IMR-90 (cell line): ENCODE results near the gene PEX11G. TPM values are rescaled to one million over a fixed set of nuclear protein-coding genes. Genes with fewer than 3 reads are reported as not detected.
A peak's percentile ranks its signal among the peaks of the same experiment; 100 is the strongest.

Source experiments
- ATAC-seq: fragments of 200-7000 bp; cut with Tn5 transposase; 2 replicates; pipeline ENCODE4 v1.9.1; 2020; ENCODE audit warnings: low read depth, mild to moderate bottlenecking, moderate library complexity
- BruUV-seq: library from RNA; stranded (reverse); fragments of 400-500 nt; replicated peaks from 2 replicates; lab custom pipeline; 2021; lab: Mats Ljungman, UMichigan
- CTCF ChIA-PET: fragments of 300-600 bp; formaldehyde crosslinking; extraction: SDS; loops from one replicate; lab custom pipeline; 2021; ENCODE audit warnings: antibody characterized with exemption; lab: Yijun Ruan, JAX
- POLR2A ChIA-PET: fragments of 300-600 bp; sonication (Branson Sonifier 250); formaldehyde crosslinking; loops from one replicate; lab custom pipeline; 2022; ENCODE audit warnings: antibody characterized with exemption; ENCODE audit not compliant: unreplicated experiment; lab: Charles Lee
- DNase-seq: peaks from one replicate; pipeline ENCODE4 v3.0.0; 2013
- H2AFZ ChIP-seq: replicated peaks from 2 replicates; pipeline ENCODE3; 2013; ENCODE audit warnings: low read length, mild to moderate bottlenecking; ENCODE audit not compliant: poor library complexity
- H2AK5ac ChIP-seq: 2 replicates; pipeline ENCODE4 v1.6.1; 2013; ENCODE audit warnings: low read depth, low read length, inconsistent platforms
- H2AK9ac ChIP-seq: replicated peaks from 2 replicates; pipeline ENCODE3; 2013; ENCODE audit warnings: mild to moderate bottlenecking, low read depth, low read length, moderate library complexity; ENCODE audit not compliant: poor library complexity
- H2BK120ac ChIP-seq: 2 replicates; pipeline ENCODE4 v1.6.1; 2013; ENCODE audit warnings: low read depth, low read length, inconsistent platforms
- H2BK15ac ChIP-seq: 3 replicates; pipeline ENCODE4 v1.6.1; 2013; ENCODE audit warnings: low read depth, low read length, inconsistent platforms
- H2BK20ac ChIP-seq: 2 replicates; pipeline ENCODE4 v1.6.1; 2013; ENCODE audit warnings: low read depth, mild to moderate bottlenecking, inconsistent platforms, low read length, moderate library complexity
- H2BK5ac ChIP-seq: 2 replicates; pipeline ENCODE4 v1.6.1; 2013; ENCODE audit warnings: mild to moderate bottlenecking, low read depth, low read length, inconsistent platforms; ENCODE audit not compliant: poor library complexity, severe bottlenecking
- H3K14ac ChIP-seq: replicated peaks from 2 replicates; pipeline ENCODE4 v1.6.1; 2013; ENCODE audit warnings: low read depth, low read length, inconsistent platforms
- H3K18ac ChIP-seq: 2 replicates; pipeline ENCODE4 v1.6.1; 2013; ENCODE audit warnings: low read depth, low read length, control low read depth
- H3K23ac ChIP-seq: 2 replicates; pipeline ENCODE4 v1.6.1; 2013; ENCODE audit warnings: low read depth, low read length, inconsistent platforms
- H3K27ac ChIP-seq: 2 replicates; pipeline ENCODE4 v1.5.1; 2013; ENCODE audit warnings: mild to moderate bottlenecking, control low read depth, low read length; ENCODE audit not compliant: insufficient read depth
- H3K27me3 ChIP-seq: 2 replicates; pipeline ENCODE4 v1.6.1; 2013; ENCODE audit warnings: low read length; ENCODE audit not compliant: control insufficient read depth, insufficient read depth
- H3K36me3 ChIP-seq: 2 replicates; pipeline ENCODE4 v1.6.1; 2013; ENCODE audit warnings: low read length, mixed read lengths; ENCODE audit not compliant: control insufficient read depth, insufficient read depth
- H3K4ac ChIP-seq: 2 replicates; pipeline ENCODE4 v1.6.1; 2013; ENCODE audit warnings: low read depth, low read length, inconsistent platforms
- H3K4me1 ChIP-seq: 2 replicates; pipeline ENCODE4 v1.6.1; 2013; ENCODE audit warnings: low read length, mixed read lengths; ENCODE audit not compliant: control insufficient read depth, insufficient read depth
- H3K4me2 ChIP-seq: 2 replicates; pipeline ENCODE4 v1.6.1; 2013; ENCODE audit warnings: low read depth, mild to moderate bottlenecking, control low read depth, low read length, moderate library complexity
- H3K4me3 ChIP-seq: 2 replicates; pipeline ENCODE4 v1.5.1; 2013; ENCODE audit warnings: low read depth, mild to moderate bottlenecking, control low read depth, low read length, moderate library complexity; ENCODE audit not compliant: insufficient read depth
- H3K56ac ChIP-seq: 2 replicates; pipeline ENCODE4 v1.6.1; 2013; ENCODE audit warnings: low read length, inconsistent platforms; ENCODE audit not compliant: insufficient read depth; ENCODE audit errors: extremely low read depth
- H3K79me1 ChIP-seq, 2 experiments: 2 replicates each; pipeline ENCODE4 v1.6.1; 2013; ENCODE audit warnings: low read length in 2 of 2, inconsistent platforms in 1 of 2, low read depth in 1 of 2
- H3K9ac ChIP-seq: 2 replicates; pipeline ENCODE4 v1.6.1; 2013; ENCODE audit warnings: low read depth, low read length, control low read depth
- H3K9me1 ChIP-seq: 2 replicates; pipeline ENCODE4 v1.6.1; 2013; ENCODE audit warnings: low read length, inconsistent platforms; ENCODE audit not compliant: insufficient read depth
- H3K9me3 ChIP-seq: 2 replicates; pipeline ENCODE4 v1.6.1; 2013; ENCODE audit warnings: low read length; ENCODE audit not compliant: control insufficient read depth, insufficient read depth
- H4K20me1 ChIP-seq: 2 replicates; pipeline ENCODE4 v1.6.1; 2013; ENCODE audit warnings: low read length, inconsistent platforms; ENCODE audit not compliant: insufficient read depth
- H4K5ac ChIP-seq: 2 replicates; pipeline ENCODE4 v1.6.1; 2013; ENCODE audit warnings: mild to moderate bottlenecking, low read depth, low read length, control low read depth
- H4K8ac ChIP-seq, 2 experiments: 2 replicates each; pipeline ENCODE4 v1.6.1; 2013; ENCODE audit warnings: low read depth in 2 of 2, low read length in 2 of 2, control low read depth in 1 of 2, inconsistent platforms in 1 of 2
- H4K91ac ChIP-seq: 2 replicates; pipeline ENCODE4 v1.6.1; 2013; ENCODE audit warnings: low read depth, low read length, inconsistent platforms; ENCODE audit not compliant: insufficient read depth
- BHLHE40 ChIP-seq: fragments of 150-350 bp; IDR thresholded peaks from 2 replicates; pipeline ENCODE4 v1.6.1; 2016; ENCODE audit warnings: mild to moderate bottlenecking, low read depth, low read length
- CEBPB ChIP-seq: IDR thresholded peaks from 2 replicates; pipeline ENCODE4 v1.6.1; 2012; ENCODE audit warnings: low read depth, low read length, improper control_type of control experiment
- CHD1 ChIP-seq: IDR thresholded peaks from 2 replicates; pipeline ENCODE4 v1.6.1; 2012; ENCODE audit warnings: low read depth, low read length, improper control_type of control experiment
- ELK1 ChIP-seq: fragments of 150-350 bp; IDR thresholded peaks from 2 replicates; pipeline ENCODE4 v1.6.1; 2016; ENCODE audit warnings: low read depth, mild to moderate bottlenecking, low read length, moderate library complexity, borderline replicate concordance
- FOS ChIP-seq: fragments of 150-350 bp; IDR thresholded peaks from 2 replicates; pipeline ENCODE4 v1.6.1; 2016; ENCODE audit warnings: low read depth, low read length
- MAFK ChIP-seq: IDR thresholded peaks from 2 replicates; pipeline ENCODE4 v1.6.1; 2012; ENCODE audit warnings: low read depth, low read length, improper control_type of control experiment
- MAZ ChIP-seq: IDR thresholded peaks from 2 replicates; pipeline ENCODE4 v1.6.1; 2012; ENCODE audit warnings: low read depth, mild to moderate bottlenecking, low read length, improper control_type of control experiment, moderate library complexity, borderline replicate concordance
- MXI1 ChIP-seq: IDR thresholded peaks from 2 replicates; pipeline ENCODE4 v1.6.1; 2012; ENCODE audit warnings: low read depth, mild to moderate bottlenecking, low read length, moderate library complexity, borderline replicate concordance
- NFE2L2 ChIP-seq: fragments of 150-350 bp; IDR thresholded peaks from 2 replicates; pipeline ENCODE4 v1.6.1; 2016; ENCODE audit warnings: low read depth, mild to moderate bottlenecking, low read length
- POLR2A ChIP-seq: IDR thresholded peaks from 2 replicates; pipeline ENCODE4 v1.6.1; 2012; ENCODE audit warnings: mild to moderate bottlenecking, low read depth, low read length
- RAD21 ChIP-seq: IDR thresholded peaks from 2 replicates; pipeline ENCODE4 v1.6.1; 2012; ENCODE audit warnings: low read length, improper control_type of control experiment
- RCOR1 ChIP-seq: IDR thresholded peaks from 2 replicates; pipeline ENCODE4 v1.6.1; 2012; ENCODE audit warnings: mild to moderate bottlenecking, low read length, improper control_type of control experiment; ENCODE audit not compliant: insufficient replicate concordance
- RFX5 ChIP-seq: IDR thresholded peaks from 2 replicates; pipeline ENCODE4 v1.8.0; 2012; ENCODE audit warnings: low read depth, mild to moderate bottlenecking, low read length, moderate library complexity
- SMC3 ChIP-seq: fragments of 150-350 bp; IDR thresholded peaks from 2 replicates; pipeline ENCODE4 v1.6.1; 2016; ENCODE audit warnings: low read depth, mild to moderate bottlenecking, antibody characterized with exemption, low read length, moderate library complexity
- USF2 ChIP-seq: fragments of 150-350 bp; IDR thresholded peaks from 2 replicates; pipeline ENCODE4 v1.6.1; 2017; ENCODE audit warnings: mild to moderate bottlenecking, antibody characterized with exemption, low read length, low read depth
- WGBS, 2 experiments: methylation state at CpG; one replicate each; pipeline versions ENCODE4 v1.1.5 to v1.1.7; 2013; ENCODE audit warnings: missing lambda C conversion rate in 2 of 2; ENCODE audit not compliant: insufficient read length in 1 of 2; ENCODE audit errors: extremely low coverage in 2 of 2; 5-methylcytosine and 5-hydroxymethylcytosine counted together
- dilution Hi-C: fragments of 300-500 bp; cut with HindIII; formaldehyde crosslinking; loops from one replicate; pipeline ENCODE4 v1.14.3; 2018; ENCODE audit warnings: low sequenced_read_pairs; ENCODE audit not compliant: unreplicated experiment
- in situ Hi-C: fragments of 300-500 bp; cut with MboI; formaldehyde crosslinking; loops from 3 replicates; pipeline ENCODE4 v1.14.3; 2019; ENCODE audit warnings: low sequenced_read_pairs, inconsistent platforms, mixed read lengths
- intact Hi-C: fragments of 100-400 bp; cut with micrococcal nuclease; formaldehyde crosslinking; loops from 2 replicates; pipeline ENCODE4 v1.10.0; 2022
- polyA plus RNA-seq, 3 experiments: library from polyadenylated mRNA; depleted of rRNA; stranded (reverse); fragments of >200 nt; gene quantifications; 2 replicates each; pipeline ENCODE4 v1.2.3, GENCODE V29; 2012; ENCODE audit warnings: low replicate concordance in 1 of 3
- total RNA-seq: library from RNA; depleted of rRNA; stranded (reverse); fragments of >200 nt; gene quantifications from 2 replicates; pipeline ENCODE4 v1.2.3, GENCODE V29; 2012
- TF ChIP-seq, protein P1 (sequence below): conservative IDR thresholded peaks from 2 replicates; pipeline ENCODE4 v1.5.1; 2012; ENCODE audit warnings: mild to moderate bottlenecking, low read depth, low read length, improper control_type of control experiment

The PEX11G gene
- total and polyA plus RNA-seq, 2 of the 4 experiments (the other 2 are of a cell fraction), result 0.72 to 1.7 TPM

DNA sequence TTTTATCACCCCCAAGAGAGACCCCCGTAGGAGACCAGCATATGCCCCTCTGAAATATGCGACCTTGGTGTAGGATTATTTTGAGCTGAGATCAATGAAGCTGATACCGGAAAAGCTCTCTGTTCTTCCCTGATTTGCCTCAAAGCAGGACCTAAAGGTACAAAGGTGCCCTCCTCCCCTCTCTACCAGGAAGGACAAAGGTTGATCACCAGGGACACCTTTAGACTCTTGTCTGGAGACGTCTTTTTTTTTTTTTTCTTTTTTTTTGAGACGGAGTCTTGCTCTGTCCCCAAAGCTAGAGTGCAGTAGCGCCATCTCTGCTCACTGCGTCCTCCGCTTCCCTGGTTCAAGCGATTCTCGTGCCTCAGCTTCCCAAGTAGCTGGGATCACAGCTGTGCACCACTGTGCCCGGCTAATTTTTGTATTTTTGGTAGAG is 792 bp upstream of the PEX11G start:
- CTCF ChIA-PET, result interaction anchor here (0.7 kb wide), 1 partner anchor 201 kb away, joined by 3 read pairs; no protein-coding TSS in a partner anchor
- Histone ChIP-seq H3K14ac (no peak overlapping the region), H3K9me1 (peaks cover 4% of the 10 kb centered on the region; the same call in 1 of the 2 replicates), H3K4me1 (peaks cover 3% of the 10 kb centered on the region; the same call in 1 of the 2 replicates), H4K20me1 (no peaks in the 10 kb centered on the region), H3K36me3 (no peaks in the 10 kb centered on the region), H2AFZ (peak overlapping the region; percentile 93), H3K27ac (no peak overlapping the region), H3K23ac (no peak overlapping the region), H3K18ac (no peak overlapping the region), H2AK9ac (peak overlapping the region; percentile 2), H3K4ac (peak overlapping the region; percentile 84; the same call in 1 of the 2 replicates), H3K4me2 (no peak overlapping the region), H3K56ac (no peak overlapping the region), H2BK120ac (no peak overlapping the region), H2BK20ac (no peak overlapping the region), H3K9me3 (no peaks in the 10 kb centered on the region), H3K4me3 (no peak overlapping the region), H3K9ac (no peak overlapping the region), H2BK5ac (no peak overlapping the region), H2BK15ac (peak overlapping the region; percentile 7; the same call in 1 of the 3 replicates), H3K27me3 (no peaks in the 10 kb centered on the region), H4K8ac (peak overlapping the region; percentile 99 to 100), H4K5ac (peak overlapping the region; percentile 99), H4K91ac (no peak overlapping the region), H3K79me1 (no peaks in the 10 kb centered on the region), H2AK5ac (peak overlapping the region; percentile 85; the same call in 1 of the 2 replicates)
- no peak for ATAC-seq
- 100% methylated on average over 1 of the region's 11 CpGs; no CpG with 5 or more reads in 1 of the 2 experiments for WGBS, 2 experiments
- no peak for TF ChIP-seq CHD1
- TF ChIP-seq RCOR1, result no peak
- TF ChIP-seq, protein P1, sequence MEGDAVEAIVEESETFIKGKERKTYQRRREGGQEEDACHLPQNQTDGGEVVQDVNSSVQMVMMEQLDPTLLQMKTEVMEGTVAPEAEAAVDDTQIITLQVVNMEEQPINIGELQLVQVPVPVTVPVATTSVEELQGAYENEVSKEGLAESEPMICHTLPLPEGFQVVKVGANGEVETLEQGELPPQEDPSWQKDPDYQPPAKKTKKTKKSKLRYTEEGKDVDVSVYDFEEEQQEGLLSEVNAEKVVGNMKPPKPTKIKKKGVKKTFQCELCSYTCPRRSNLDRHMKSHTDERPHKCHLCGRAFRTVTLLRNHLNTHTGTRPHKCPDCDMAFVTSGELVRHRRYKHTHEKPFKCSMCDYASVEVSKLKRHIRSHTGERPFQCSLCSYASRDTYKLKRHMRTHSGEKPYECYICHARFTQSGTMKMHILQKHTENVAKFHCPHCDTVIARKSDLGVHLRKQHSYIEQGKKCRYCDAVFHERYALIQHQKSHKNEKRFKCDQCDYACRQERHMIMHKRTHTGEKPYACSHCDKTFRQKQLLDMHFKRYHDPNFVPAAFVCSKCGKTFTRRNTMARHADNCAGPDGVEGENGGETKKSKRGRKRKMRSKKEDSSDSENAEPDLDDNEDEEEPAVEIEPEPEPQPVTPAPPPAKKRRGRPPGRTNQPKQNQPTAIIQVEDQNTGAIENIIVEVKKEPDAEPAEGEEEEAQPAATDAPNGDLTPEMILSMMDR, result no peak
- no peak for TF ChIP-seq ELK1
- TF ChIP-seq MAFK, result no peak
- no peak for TF ChIP-seq MXI1
- TF ChIP-seq RFX5, result no peak
- no peak for TF ChIP-seq NFE2L2
- TF ChIP-seq SMC3, result no peak
- no peak for TF ChIP-seq POLR2A
- no peak for TF ChIP-seq RAD21
- no peak for TF ChIP-seq MAZ
- TF ChIP-seq USF2, result no peak
- TF ChIP-seq BHLHE40, result no peak
- no peak for TF ChIP-seq CEBPB
- TF ChIP-seq FOS, result no peak
- no TSS peak for BruUV-seq
- intact Hi-C loops (no loop called here), in situ Hi-C loops (no loop called here), dilution Hi-C loops (no loop called here)
- no peak for DNase-seq
- POLR2A ChIA-PET, result interaction anchor here (0.6 kb wide), 2 partner anchors 26 to 106 kb away, joined by 4 to 9 read pairs; partner anchors contain the start of gene ZNF358
